ENCODE results near the gene UBE2F.

Gene UBE2F, protein sequence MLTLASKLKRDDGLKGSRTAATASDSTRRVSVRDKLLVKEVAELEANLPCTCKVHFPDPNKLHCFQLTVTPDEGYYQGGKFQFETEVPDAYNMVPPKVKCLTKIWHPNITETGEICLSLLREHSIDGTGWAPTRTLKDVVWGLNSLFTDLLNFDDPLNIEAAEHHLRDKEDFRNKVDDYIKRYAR

GRCh38 chr2:237966565-237967462 lies at the start of gene UBE2F:
Gene UBE2F, plus strand, starts transcription at chr2:237967014. Its CDS starts 6,094 bp downstream, at chr2:237973108.
- DNase-seq, result peak; percentile 95

GRCh38 chr2:237917696-237918374 lies 49.0 kb upstream of the UBE2F start:
- DNase-seq, result no peak

GRCh38 chr2:237919593-237919992 lies 47.2 kb upstream of the UBE2F start:
- no peak for DNase-seq

- DNase-seq, result no peak
Measured at GRCh38 chr2:237920673-237921072, 46.1 kb upstream of the UBE2F start.

DNA sequence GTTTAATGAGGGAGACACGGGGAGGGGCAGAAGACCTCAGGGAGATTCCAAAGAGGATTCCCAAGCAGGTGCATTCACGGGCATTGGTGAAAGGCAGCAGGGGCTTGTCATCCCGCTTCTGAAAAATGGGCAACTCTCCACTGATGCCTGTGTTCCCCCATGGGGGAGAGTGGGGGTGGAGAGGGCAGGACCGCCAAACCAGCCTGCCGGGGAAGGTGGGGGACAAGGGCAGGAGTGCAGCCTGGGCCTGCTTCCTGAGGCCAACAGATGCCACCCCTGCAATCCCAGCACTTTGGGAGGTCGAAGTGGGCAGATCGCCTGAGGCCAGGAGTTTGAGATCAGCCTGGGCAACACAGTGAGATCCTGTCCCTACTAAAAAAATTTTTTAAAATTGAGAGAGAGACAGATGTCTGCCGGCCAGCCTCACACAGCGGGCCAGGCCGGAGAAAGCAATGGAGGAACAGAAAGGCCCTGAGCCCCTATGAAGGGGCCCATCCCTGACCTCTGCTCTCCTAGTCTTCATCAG lies 44.8 kb upstream of the UBE2F start:
- no peak for DNase-seq

- DNase-seq, result no peak
Measured at GRCh38 chr2:237922641-237923361, 44.0 kb upstream of the UBE2F start.

GRCh38 chr2:237923481-237924163 lies 43.2 kb upstream of the UBE2F start:
- DNase-seq, result no peak

- no peak for DNase-seq
Measured at GRCh38 chr2:237924164-237924534, 42.7 kb upstream of the UBE2F start.

DNA sequence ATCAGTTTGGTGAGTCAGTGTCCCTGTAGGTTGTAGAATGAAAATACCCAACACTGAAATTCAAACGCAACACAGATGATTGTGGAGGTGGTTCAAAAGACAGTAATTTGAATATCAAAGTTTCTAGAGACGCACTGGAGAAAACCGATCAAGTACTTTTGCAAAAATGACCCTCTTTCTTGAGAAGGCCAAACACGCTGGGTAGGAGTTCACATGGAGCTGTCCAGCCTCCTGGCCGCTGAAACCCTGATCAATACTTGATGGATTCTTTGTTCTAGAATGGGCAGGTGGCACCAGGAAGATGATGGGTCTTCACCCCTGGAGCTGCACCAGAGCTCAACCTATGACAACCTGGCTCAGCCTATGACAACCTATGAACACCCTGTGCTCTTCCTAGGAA lies 39.7 kb upstream of the UBE2F start:
- no peak for DNase-seq

DNA sequence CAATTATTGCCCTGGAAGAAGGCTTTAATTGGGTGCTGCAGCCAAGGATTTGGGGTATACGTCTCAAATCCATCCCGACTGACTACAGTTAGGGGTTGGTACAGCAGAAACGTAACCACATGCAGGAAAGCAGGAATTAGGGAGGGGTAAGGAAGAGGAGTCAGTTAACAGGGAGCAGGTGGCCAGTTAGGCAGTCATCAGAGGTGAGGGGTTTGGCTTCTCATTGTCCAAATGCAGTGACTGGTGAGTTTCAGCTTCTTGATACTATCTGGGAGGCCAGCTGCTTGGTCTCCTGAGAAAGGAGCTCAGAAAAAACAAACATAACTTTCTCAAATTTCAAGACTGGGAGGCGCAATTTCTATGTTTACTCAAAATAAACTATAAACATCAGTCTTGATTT lies 38.8 kb upstream of the UBE2F start:
- no peak for DNase-seq

DNA sequence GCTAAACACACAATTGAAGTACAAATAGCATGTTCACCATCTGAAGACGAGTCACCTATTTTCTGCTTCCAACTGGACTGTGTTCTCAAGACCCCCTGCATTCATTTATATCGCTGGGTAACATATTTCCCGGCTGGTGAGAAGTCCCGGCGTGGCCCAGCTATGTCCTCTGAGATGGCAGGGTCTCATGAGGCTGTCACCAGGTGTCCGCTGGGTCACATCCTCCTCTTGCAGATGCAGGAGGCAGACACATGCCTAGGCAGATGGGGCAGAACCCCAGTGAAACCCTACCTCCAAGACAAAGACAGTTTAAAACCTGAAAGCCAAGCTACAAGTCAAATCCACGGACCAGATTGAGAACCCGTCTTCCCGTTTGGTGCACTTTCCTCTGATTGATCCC lies 36.8 kb upstream of the UBE2F start:
- DNase-seq, result no peak

GRCh38 chr2:237931205-237931721 lies 35.6 kb upstream of the UBE2F start:
- DNase-seq, result no peak

- DNase-seq, result no peak
Measured at GRCh38 chr2:237932731-237933131, 34.1 kb upstream of the UBE2F start.

DNA sequence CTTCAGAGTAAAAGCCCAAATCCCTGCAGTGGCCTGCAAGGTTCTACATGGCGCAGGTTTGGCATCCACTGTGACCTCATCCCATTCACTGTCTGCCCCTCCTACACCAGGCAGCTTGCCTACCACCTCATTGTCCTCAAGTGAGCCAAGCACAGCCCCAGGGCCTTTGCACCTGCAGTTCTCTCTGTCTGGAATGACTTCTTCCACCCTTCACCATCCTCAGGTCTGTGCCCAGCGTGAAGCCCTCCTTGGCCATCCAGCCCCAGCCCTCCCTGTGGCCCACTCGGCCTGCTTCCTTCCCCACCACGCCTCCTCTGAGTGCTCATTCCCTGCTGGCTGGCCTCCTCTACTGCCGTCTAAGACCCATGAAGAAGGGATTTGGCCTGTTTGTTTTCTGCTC lies 32.6 kb upstream of the UBE2F start:
- no peak for DNase-seq

- no peak for DNase-seq
Measured at GRCh38 chr2:237935740-237936452, 30.9 kb upstream of the UBE2F start.

GRCh38 chr2:237939251-237939650 lies 27.6 kb upstream of the UBE2F start:
- no peak for DNase-seq

DNA sequence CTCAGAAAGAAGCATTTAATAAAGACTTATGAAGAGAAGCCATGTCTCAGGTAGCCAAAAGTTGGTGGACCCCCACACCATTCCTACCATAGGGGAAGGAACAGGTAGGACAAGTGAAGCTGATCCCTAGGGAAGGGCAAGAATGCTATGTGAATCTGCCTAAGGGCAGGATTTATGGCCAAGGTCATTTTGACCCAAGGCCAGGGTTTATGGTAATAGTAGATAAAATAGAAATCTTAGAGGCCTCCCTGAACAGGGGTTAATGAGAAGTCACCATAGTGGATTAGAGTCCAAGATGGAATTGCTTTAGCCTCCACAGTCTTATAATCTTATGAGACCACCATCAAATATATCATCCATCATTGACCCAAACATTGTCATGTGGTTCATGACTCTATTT lies 26.0 kb upstream of the UBE2F start:
- DNase-seq, result no peak

- DNase-seq, result no peak
Measured at GRCh38 chr2:237941239-237941638, 25.6 kb upstream of the UBE2F start.

GRCh38 chr2:237942513-237942899 lies 24.3 kb upstream of the UBE2F start:
- DNase-seq, result no peak

- no peak for DNase-seq
Measured at GRCh38 chr2:237943395-237944094, 23.3 kb upstream of the UBE2F start.

DNA sequence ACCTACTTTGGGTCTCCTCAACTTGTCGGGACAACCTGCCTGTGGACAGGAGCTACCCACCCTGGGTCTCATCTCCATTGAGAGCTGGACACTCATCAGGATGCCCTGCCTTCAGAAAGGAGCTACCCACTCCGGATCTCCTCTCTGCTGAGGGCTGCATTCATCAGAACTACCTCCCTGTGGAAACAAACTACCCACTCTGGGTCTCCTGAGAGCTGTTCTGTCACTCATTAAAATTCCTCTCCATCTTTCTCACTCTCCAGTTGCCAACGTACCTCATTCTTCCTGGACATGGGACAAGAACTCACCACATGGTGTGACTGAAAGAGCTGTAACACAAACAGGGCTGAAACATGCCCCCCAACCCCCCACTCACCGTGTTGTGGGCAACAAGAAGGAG lies 22.5 kb upstream of the UBE2F start:
- no peak for DNase-seq
